Keratinocyte (primary cell): Measurements from ENCODE around the gene OR52N4. TPM values are rescaled to one million over a fixed set of nuclear protein-coding genes. Genes with fewer than 3 reads are reported as not detected.

Experiments
- DNase-seq: peaks from one replicate; pipeline ENCODE4 v3.0.0-alpha.2; 2011; ENCODE audit warnings: low read depth, missing footprints, low spot score
- FAIRE-seq: peaks from 2 replicates; lab custom pipeline; 2011; peaks lifted over from hg19 to GRCh38; lab: Jason Lieb, UNC
- H2AFZ ChIP-seq: 2 replicates; pipeline ENCODE4 v1.6.0; 2012; ENCODE audit warnings: low read length, control low read depth, inconsistent platforms; ENCODE audit not compliant: control insufficient read depth
- H3K27ac ChIP-seq: 2 replicates; pipeline ENCODE4 v1.5.1; 2011; ENCODE audit warnings: low read length; ENCODE audit not compliant: control insufficient read depth, insufficient read depth
- H3K27me3 ChIP-seq: 3 replicates; pipeline ENCODE4 v1.6.0; 2011; ENCODE audit warnings: low read length; ENCODE audit not compliant: control insufficient read depth, insufficient read depth; ENCODE audit errors: extremely low read depth
- H3K36me3 ChIP-seq, 2 experiments: 2 replicates in 1 of 2; 3 replicates in 1 of 2; pipeline ENCODE4 v1.5.1; 2011; ENCODE audit warnings: low read length in 2 of 2, mild to moderate bottlenecking in 1 of 2; ENCODE audit not compliant: control insufficient read depth in 2 of 2, insufficient read depth in 2 of 2; ENCODE audit errors: extremely low read depth in 1 of 2
- H3K4me1 ChIP-seq: 3 replicates; pipeline ENCODE4 v1.5.1; 2011; ENCODE audit warnings: low read length; ENCODE audit not compliant: control insufficient read depth, insufficient read depth; ENCODE audit errors: extremely low read depth
- H3K4me2 ChIP-seq: 3 replicates; pipeline ENCODE4 v1.6.0; 2011; ENCODE audit warnings: low read depth, low read length; ENCODE audit not compliant: control insufficient read depth, insufficient read depth; ENCODE audit errors: extremely low read depth
- H3K4me3 ChIP-seq, 3 experiments: fragments of 200-600 bp in 1 of 3; sonication (generic) in 1 of 3; 2 replicates in 2 of 3; 3 replicates in 1 of 3; pipeline ENCODE4 v1.5.1; 2011 to 2016; ENCODE audit warnings: low read length in 3 of 3, mild to moderate bottlenecking in 3 of 3, control low read depth in 2 of 3, inconsistent platforms in 1 of 3, low read depth in 1 of 3, mixed read lengths in 1 of 3, mixed run types in 1 of 3, moderate library complexity in 1 of 3; ENCODE audit not compliant: control insufficient read depth in 2 of 3, insufficient read depth in 2 of 3; ENCODE audit errors: extremely low read depth in 1 of 3
- H3K79me2 ChIP-seq: 2 replicates; pipeline ENCODE4 v1.6.0; 2012; ENCODE audit warnings: low read length; ENCODE audit not compliant: control insufficient read depth, insufficient read depth
- H3K9ac ChIP-seq: 3 replicates; pipeline ENCODE4 v1.6.0; 2011; ENCODE audit warnings: low read length; ENCODE audit not compliant: control insufficient read depth, insufficient read depth; ENCODE audit errors: extremely low read depth
- H3K9me1 ChIP-seq: 3 replicates; pipeline ENCODE4 v1.6.0; 2011; ENCODE audit warnings: low read length; ENCODE audit not compliant: control insufficient read depth, insufficient read depth; ENCODE audit errors: extremely low read depth
- H3K9me3 ChIP-seq: 2 replicates; pipeline ENCODE4 v1.5.1; 2012; ENCODE audit warnings: low read depth, low read length; ENCODE audit not compliant: control insufficient read depth
- H4K20me1 ChIP-seq: 3 replicates; pipeline ENCODE4 v1.6.0; 2011; ENCODE audit warnings: low read length; ENCODE audit not compliant: control insufficient read depth, insufficient read depth; ENCODE audit errors: extremely low read depth
- EZH2 ChIP-seq: IDR thresholded peaks from one replicate; pipeline ENCODE4 v1.6.1; 2012; ENCODE audit warnings: inconsistent platforms, mild to moderate bottlenecking, low read length, moderate library complexity
- dilution Hi-C: fragments of 300-500 bp; cut with MboI; formaldehyde crosslinking; loops from one replicate; pipeline ENCODE4 v1.7.0; 2020; ENCODE audit warnings: low sequenced_read_pairs; ENCODE audit not compliant: extremely low pct_ligation_motif_present
- polyA plus RNA-seq, 5 experiments: library from polyadenylated mRNA; depleted of rRNA in 3 of 5; stranded (reverse) in 3 of 5; stranded (forward) in 1 of 5; unstranded in 1 of 5; fragments of >200 nt; gene quantifications; 1 replicate in 1 of 5; 2 replicates in 3 of 5; 3 replicates in 1 of 5; pipeline versions ENCODE4 v1.2.1 to v1.2.3, GENCODE V29; 2011 to 2012; ENCODE audit warnings: missing spikeins in 2 of 5, low read depth in 1 of 5, low replicate concordance in 1 of 5
- TF ChIP-seq, protein P1 (sequence below), 3 experiments: IDR thresholded peaks in 1 of 3; conservative IDR thresholded peaks in 1 of 3; optimal IDR thresholded peaks in 1 of 3; 2 replicates in 2 of 3; 3 replicates in 1 of 3; pipeline versions ENCODE3 to v1.5.1; 2011; ENCODE audit warnings: low read length in 3 of 3, mild to moderate bottlenecking in 3 of 3, moderate library complexity in 2 of 3, control low read depth in 1 of 3, inconsistent platforms in 1 of 3; ENCODE audit not compliant: insufficient read depth in 2 of 3; ENCODE audit errors: extremely low read depth in 1 of 3

The OR52N4 gene
- polyA plus RNA-seq, 1 donor (not counting 4 experiments of a cell fraction or from before 2014, with no cell fraction given) = not detected

DNA sequence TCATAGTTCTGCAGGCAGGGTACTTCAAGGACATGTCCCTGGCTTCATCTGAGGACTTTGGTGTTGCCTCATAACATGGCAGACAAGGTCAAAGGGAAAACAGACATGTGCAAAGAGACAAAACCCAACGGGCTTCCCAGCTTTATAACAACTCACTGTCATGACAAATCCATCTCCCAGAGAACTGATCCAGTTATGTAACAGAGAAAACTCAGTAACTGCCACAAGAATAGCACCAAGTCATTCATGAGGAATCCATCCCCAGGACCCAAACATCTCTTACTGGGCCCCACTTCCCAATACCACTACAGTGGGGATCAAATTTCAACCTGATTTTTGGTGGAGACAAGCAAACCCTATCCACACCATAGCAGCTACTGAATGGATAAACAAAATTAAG, 13.0 kb downstream of the OR52N4 start:
- H2AFZ ChIP-seq = no peak overlapping the region
- H3K4me2 ChIP-seq = no peak overlapping the region
- no peak overlapping the region for H3K27ac ChIP-seq
- TF ChIP-seq EZH2 = no peak
- TF ChIP-seq, protein P1, sequence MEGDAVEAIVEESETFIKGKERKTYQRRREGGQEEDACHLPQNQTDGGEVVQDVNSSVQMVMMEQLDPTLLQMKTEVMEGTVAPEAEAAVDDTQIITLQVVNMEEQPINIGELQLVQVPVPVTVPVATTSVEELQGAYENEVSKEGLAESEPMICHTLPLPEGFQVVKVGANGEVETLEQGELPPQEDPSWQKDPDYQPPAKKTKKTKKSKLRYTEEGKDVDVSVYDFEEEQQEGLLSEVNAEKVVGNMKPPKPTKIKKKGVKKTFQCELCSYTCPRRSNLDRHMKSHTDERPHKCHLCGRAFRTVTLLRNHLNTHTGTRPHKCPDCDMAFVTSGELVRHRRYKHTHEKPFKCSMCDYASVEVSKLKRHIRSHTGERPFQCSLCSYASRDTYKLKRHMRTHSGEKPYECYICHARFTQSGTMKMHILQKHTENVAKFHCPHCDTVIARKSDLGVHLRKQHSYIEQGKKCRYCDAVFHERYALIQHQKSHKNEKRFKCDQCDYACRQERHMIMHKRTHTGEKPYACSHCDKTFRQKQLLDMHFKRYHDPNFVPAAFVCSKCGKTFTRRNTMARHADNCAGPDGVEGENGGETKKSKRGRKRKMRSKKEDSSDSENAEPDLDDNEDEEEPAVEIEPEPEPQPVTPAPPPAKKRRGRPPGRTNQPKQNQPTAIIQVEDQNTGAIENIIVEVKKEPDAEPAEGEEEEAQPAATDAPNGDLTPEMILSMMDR (optimal IDR thresholded peaks at IDR 0.05 in 1 of 3, IDR thresholded peaks at IDR 0.05 in 1 of 3, conservative IDR thresholded peaks at IDR 0.05 in 1 of 3; ENCODE audit: extremely low read depth in 1 of 3, insufficient read depth in 2 of 3, low read length in 3 of 3) = no peak
- no peak overlapping the region for H3K9ac ChIP-seq
- H3K4me1 ChIP-seq = no peaks in the 10 kb centered on the region
- no peaks in the 10 kb centered on the region for H3K79me2 ChIP-seq
- no peak for FAIRE-seq
- H3K9me3 ChIP-seq = no peaks in the 10 kb centered on the region
- no peaks in the 10 kb centered on the region for H3K36me3 ChIP-seq
- H4K20me1 ChIP-seq = no peaks in the 10 kb centered on the region
- dilution Hi-C loops = no loop called here
- DNase-seq = no peak
- no peaks in the 10 kb centered on the region for H3K27me3 ChIP-seq
- no peaks in the 10 kb centered on the region for H3K9me1 ChIP-seq
- H3K4me3 ChIP-seq = no peak overlapping the region

GRCh38 chr11:5783255-5783654, 29.2 kb downstream of the OR52N4 start, which contains the start of gene OR52N5:
TSS of gene OR52N5 (minus strand) at chr11:5783355. CDS start at chr11:5778634, 4,721 bp downstream.
- H3K9ac ChIP-seq = no peak within 1 kb of the TSS
- H3K9me3 ChIP-seq = no peaks in the 10 kb centered on the region
- no peak within 1 kb of the TSS for H2AFZ ChIP-seq
- no peaks in the 10 kb centered on the region for H3K4me1 ChIP-seq
- TF ChIP-seq EZH2 = no peak
- TF ChIP-seq, protein P1 (optimal IDR thresholded peaks at IDR 0.05 in 1 of 3, IDR thresholded peaks at IDR 0.05 in 1 of 3, conservative IDR thresholded peaks at IDR 0.05 in 1 of 3; ENCODE audit: extremely low read depth in 1 of 3, insufficient read depth in 2 of 3, low read length in 3 of 3) = no peak
- dilution Hi-C loops = no loop called here
- H3K4me3 ChIP-seq = no peak within 1 kb of the TSS
- H3K4me2 ChIP-seq = no peak within 1 kb of the TSS
- no peaks in the 10 kb centered on the region for H3K79me2 ChIP-seq
- H3K27me3 ChIP-seq = no peaks in the 10 kb centered on the region
- no peak for FAIRE-seq
- DNase-seq = no peak
- H3K9me1 ChIP-seq = no peaks in the 10 kb centered on the region
- H4K20me1 ChIP-seq = no peaks in the 10 kb centered on the region
- no peaks in the 10 kb centered on the region for H3K36me3 ChIP-seq
- H3K27ac ChIP-seq = no peak within 1 kb of the TSS
